RKO (cell line): ENCODE data around the gene RIMS1.
"Not testable (repeated sequence)": the region's sequence is repeated elsewhere in the genome, so short reads cannot be mapped to it uniquely, and the experiment has no call there.

Experiments
- DNase-seq: peaks from one replicate; pipeline ENCODE4 v3.0.0-alpha.2; 2016; ENCODE audit warnings: low spot score

Gene RIMS1

DNA sequence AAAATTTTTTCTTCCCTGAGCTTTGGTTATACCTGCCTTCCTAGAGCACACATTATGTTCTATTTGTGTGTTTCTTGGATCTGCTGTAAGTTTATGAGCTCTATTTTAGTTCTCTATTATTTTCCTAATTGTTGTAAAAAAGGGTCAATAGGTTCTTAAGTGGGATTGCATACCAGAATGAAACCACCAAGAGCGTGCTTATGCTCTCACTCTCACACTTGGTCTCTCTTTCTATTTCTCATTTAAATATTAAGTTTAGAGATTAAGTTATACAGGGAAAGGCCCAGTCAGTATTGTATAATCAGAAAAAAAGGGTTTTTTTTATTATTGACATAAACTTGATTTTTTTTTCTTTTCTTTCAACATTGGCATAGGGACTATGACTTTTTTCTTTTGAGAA lies 96.8 kb downstream of the RIMS1 start:
- DNase-seq, result no peak

DNA sequence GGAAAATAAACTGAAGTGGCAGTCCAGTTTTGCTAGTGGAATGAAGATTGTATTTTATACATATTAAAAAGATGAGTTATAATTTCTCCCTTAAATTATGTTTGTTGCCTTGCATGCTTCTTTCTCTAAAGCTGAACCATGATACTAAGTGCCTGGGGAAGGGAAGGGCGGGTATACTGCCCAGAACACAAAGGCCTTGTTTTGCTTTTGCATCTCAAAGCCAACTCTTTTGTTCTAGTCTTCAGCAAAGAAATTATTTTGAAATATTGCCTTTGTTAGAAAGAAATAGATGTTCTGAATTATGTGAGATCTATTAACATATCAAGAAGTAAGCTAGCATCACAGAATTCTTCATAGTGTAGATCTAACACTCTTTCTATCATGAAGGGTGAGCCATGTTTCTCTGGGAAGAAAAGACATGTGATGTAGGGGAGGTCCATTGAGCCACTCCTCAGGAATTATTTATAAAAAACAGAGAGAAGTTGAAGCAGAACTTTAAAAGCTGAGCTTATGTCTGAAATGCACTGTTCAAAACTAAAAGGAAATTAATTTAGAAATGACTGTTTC lies 108.4 kb downstream of the RIMS1 start:
- no peak for DNase-seq

DNA sequence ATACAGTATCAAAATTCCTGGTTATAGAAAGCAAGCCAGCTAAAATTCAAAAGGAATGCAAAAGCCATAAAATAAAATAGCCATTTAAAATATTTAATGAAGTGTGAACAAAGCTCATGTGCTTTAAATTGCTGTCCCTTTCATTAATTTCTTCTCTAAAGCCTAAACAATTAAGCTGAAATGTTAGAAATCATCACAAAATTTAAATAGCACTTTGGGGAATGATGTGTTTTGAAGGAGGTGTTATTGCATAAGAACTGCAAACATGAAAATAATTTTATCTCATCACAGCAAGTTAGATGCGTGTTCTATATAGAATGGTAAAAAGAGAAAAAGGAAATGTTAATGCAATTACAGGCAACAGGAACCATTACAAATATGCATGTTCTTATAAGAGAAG lies 111.0 kb downstream of the RIMS1 start:
- DNase-seq, result no peak

DNA sequence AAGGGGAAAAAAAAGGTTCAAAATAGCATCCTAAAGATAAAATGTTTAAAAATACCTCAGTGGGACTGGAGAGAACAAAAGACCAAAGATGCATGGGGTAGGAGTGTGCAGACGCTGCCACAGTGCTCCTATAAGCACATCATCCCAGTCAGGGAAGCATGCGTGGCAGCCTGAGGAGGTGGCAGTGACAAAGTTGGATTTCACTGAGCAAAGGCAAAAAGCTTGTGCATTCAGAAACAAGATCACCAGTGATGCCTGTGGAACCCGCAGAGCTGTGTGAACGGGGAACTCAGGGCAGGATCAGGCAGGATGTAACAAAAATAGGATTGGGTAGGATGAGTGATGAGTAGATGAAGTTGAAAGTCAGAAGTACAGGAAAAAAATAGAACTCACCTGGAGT lies 116.1 kb downstream of the RIMS1 start:
- DNase-seq, result no peak

DNA sequence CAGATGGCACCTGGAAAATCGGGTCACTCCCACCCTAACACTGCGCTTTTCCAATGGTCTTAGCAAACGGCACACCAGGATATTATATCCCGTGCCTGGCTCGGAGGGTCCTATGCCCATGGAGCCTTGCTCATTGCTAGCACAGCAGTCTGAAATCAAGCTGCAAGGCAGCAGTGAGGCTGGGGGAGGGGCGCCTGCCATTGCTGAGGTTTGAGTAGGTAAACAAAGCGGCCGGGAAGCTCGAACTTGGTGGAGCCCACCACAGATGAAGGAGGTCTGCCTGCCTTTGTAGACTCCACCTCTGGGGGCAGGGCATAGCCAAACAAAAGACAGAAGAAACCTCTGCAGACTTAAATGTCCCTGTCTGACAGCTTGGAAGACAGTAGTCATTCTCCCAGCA lies 120.2 kb downstream of the RIMS1 start:
- not testable (repeated sequence) for DNase-seq

DNA sequence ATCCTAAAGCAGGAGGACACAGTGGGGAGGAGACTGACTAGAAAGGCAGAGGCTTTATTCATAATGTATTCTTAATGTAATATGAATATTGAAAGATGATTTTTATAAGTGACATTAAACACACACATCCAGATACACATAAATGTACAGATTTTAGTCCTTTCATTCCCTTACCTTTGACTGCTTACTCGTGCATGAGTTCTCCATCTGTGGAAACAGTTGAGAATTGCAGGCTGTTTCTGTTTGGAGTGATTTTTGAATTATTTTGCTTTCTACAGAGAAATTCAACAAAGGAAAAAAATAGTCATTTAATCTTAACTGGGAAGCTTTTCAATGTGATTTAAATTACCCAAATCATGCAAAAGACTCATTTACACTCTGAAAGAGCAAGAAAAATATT lies 136.5 kb downstream of the RIMS1 start:
- DNase-seq, result no peak

DNA sequence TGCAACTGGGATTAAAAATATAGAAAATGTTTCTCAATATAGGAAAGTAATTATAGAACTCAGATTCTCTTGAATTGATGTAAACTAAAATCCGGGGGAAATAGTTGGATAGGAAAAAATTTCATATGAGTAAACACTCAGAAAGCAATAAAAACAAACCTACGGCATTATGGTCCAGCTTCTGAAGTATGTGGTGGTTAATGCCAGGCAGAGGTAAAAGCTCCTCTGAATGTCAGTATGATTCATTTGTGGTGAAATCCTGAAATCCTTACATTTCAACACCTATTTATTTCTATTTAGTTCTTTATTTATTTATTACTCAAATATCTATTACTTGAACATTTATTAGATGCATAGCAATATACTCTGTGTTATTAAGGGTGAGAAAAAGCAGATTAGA lies 145.1 kb downstream of the RIMS1 start:
- DNase-seq, result no peak

DNA sequence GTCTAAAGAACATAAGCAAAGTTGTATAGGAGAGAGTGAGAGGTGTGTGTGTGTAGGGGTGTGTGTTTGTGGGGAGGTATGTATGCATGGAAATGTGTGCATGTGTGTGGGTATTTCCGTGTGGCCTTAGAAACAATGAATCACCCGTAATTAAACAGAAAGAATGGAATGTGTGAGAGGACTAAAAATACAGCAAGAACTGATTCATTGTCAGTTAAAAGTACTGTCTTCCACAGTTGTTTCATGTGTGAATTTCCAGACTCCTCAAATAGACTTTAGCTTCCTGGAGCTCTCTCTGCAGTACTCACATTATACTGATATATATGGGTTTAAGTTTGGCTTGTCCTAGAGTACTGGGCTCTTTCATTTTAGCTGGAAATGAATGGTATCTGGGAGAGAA lies 145.7 kb downstream of the RIMS1 start:
- DNase-seq, result peak; percentile 13

DNA sequence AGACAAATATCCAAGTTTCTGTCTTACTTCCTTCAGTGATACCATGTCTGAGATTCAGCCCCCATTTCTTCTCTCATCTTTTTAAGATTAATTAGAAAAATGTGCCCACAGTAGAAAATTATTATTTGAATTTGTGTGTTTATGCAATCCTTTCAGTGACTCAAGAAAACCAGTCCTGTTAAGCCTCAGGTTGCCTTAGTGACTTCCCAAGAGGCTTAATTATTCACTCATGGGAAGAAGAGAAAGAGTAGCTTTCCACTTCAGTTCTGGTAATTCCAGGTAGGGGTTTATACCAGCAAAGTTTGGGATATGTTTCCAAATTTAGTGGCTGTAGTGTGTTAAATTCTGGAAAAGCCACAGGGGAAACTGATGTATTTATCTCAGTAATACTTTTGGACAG lies 149.1 kb downstream of the RIMS1 start:
- no peak for DNase-seq

DNA sequence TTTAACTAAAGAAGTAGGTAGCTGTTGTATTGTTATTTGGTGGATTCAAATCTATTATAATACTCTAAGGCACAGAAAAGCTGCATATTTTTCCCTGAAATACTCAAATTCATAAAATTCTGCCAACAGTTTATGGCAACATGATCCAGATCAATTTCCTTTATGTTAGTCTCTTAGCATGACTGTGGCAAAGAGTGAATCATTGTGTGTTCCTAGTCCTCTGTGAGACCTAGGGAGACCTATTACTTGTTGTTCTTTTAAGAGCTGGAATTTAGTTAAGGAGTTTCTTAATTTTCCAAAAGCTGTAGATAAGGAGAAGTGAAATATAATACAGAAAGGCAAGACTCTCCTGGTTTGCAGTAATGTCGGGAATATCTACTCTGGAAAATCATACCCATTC lies 149.6 kb downstream of the RIMS1 start:
- no peak for DNase-seq

DNA sequence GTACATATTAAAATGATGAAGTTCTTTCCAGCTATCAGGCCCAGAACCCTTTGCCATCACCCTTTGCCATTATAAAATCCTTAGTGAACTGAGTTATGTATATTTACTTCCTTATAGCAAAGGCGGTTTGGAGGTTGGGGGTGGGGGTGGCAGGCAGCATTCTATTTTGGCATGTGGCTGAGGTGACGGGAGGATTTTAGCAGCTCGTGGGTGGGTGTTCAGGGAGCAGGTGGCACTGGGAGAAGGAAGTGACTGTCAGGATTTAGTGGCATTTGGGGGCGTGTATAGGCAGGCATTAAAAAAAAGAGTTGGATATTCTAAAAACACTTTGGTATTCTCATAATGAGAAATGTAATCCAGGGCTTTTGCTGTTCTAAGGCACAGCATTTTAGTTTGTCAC lies 150.7 kb downstream of the RIMS1 start:
- no peak for DNase-seq

DNA sequence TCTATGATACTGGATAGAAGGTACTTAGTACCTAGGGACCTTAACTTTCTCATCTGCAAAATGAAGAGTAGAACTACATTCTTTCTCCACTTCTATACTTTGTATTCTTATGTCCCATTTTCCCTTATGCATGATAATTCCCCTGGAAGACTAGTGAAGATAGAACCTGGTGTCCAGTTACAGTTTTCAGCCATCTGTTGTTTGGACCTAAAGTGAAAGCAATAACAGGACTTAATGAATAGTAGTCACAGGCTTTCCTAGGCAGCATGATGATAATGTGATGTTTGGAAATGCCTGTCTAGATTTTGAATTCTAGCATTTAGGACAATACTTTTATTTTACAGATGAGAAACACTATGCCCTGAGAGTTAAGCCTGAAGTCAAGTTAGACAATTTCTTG lies 153.8 kb downstream of the RIMS1 start:
- no peak for DNase-seq

DNA sequence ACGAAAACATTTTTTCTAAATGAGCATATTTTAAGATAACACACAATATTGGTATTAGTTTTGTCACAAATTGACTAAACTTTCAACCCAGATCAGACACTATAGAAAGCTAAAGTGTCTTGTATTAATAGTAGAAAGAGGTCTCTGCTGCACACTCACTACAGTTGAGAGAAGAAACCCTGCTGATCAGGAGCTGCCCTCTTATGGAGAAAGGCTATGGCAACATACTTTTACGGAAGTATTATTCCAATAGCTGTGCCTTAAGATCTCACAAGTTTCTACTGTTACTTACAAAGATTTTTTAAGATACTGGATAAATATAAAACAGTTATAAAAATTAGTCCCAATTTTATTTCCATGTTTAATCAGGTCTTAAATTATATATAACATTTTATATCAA lies 155.7 kb downstream of the RIMS1 start:
- DNase-seq, result peak; percentile 4

DNA sequence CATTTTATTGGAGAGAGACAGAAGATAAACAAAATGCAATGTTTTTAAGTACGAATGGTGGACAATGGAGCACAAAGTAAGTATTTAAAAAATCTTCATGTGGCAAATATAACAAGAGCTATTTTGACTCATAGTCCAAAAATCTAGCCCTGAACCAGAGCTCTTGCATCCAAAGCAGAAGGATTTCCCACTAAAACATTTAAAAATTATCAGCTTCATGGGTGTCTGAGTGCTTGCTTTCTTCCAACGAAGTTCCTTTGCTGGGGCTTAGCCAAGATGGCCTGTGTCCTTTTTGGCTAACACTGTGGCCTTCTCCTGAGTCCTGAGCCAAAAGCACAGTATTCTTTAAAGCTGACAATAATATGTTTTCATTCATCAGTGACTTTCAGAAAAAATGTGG lies 161.7 kb downstream of the RIMS1 start:
- no peak for DNase-seq

DNA sequence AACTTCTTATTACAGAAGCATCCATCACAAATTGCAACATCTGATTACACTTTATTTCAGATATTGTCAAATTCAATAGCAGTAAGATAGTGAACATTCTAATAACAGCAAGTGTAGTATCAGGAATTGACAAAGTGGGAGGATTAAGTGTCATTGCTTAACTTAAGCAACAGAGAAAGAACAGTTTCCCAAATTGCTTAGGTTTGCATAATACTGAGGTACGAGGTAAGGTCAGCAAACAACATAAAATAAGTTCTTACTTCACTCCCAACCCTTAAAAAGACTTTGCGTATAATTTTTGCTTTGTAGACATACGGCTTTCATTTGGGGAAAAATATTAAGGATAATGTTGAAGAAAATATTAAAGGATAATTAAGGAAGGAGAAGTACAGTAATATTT lies 163.0 kb downstream of the RIMS1 start:
- no peak for DNase-seq

DNA sequence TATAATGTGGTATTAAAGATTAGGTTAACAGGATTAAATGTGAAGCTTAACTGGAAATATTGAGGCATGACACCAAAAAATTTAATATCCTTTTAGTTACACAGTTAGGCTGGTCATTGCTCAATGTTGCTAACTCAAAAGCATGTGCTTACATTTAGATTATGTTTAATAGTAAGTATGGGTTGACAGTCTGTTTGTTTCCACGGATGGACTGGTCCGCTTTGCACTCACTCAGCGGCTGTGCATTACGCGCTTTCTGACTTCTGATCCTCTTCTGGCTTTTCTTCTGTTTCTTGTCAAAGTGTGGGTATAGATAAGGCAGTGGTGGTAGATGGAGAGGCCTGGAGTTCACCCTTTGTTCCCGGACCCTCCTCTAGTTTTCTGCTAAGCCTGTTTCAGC lies 174.9 kb downstream of the RIMS1 start:
- DNase-seq, result no peak

DNA sequence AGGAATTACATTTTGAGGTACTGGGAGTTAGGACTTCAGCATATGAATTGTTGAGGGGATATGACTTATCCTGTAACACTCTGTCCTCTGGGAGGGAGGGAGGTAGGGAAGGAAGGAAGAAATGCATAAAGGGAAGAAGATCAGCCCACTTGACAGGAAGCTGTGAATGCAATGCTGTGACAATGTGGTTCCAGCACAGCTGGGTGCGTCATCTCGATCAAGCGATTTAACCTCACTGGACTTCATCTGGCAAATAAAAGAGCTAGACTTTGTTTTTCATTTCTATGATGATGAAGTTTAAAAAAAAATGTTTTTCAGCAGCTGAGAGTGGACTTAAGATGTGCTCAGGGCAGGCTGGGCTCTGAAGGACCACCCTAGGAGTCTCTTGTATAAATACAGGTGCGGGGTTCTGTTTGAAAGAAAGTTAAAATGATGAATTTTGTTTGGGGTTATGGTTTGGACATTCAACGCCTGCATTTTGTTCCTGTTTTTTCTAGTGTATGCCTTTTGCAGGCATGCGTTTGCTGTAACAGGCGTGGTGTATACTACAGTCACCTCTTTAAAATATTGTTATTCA lies 178.1 kb downstream of the RIMS1 start:
- DNase-seq, result no peak

DNA sequence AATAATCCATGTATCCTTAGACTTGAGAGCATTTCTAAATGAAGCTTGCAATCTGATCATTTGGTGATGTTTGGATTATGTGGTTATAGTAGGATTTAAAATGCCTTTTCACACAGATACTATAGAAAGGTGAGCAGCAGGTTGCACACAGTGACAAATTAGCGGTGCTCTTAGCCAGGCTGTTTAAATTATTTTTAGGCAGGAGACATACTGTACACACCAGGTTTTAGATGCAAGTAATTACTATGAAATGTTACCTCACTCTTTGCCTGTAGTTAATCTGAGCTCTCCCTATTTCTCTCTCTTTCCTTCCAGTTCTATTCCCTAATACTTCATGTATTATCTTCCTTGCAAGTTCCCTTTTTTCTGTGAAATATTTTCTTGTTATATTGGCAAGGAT lies 191.7 kb downstream of the RIMS1 start:
- DNase-seq, result no peak

DNA sequence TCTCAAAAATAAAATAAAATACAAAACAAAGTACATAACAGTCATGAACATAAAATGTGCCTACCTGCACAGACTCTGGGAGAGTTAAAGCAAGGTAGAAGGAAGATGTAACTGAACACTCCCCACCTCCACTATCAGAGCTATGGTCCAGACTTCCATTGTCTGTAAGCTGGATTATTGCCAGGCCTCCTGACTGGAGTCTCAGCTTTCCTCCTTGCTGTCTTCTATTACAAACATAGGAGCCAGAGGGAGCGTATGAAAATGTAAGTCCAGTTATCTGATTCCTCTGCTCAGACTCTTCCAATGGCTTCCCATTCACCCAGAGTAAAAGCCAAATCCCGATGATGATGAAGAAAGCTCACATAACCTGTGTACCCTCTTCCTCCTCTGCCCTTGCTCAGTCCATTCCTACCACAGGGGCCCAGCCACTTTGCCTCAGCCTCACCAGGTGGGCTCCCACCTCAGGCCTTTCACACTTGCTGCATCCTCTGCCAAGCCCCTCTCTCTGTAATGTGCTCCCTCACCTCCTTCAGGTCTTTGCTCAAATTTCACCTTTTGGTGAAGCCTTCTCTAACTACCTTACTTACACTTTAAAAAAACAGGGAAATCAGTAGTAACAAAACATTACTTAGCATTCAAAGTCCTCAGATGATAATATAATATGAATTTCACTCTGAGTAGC lies 194.1 kb downstream of the RIMS1 start:
- DNase-seq, result no peak

DNA sequence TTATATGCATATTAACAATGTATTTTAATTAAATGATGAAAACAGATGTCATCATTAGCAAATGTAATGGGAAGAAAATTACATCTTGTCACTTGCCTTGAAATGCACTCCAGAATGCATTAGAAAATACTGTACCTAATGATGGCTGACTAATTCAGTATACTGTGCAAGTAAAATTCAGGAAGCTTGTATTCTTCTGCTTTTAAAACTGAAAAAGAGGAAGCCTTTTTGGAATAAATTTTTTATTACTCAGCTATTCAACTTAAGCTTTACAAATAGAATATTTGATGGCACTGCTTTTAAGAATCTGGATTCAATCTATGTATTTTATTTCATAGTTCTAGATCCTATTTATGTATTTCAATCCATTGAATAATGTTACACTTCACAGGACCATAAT lies 195.5 kb downstream of the RIMS1 start:
- no peak for DNase-seq

DNA sequence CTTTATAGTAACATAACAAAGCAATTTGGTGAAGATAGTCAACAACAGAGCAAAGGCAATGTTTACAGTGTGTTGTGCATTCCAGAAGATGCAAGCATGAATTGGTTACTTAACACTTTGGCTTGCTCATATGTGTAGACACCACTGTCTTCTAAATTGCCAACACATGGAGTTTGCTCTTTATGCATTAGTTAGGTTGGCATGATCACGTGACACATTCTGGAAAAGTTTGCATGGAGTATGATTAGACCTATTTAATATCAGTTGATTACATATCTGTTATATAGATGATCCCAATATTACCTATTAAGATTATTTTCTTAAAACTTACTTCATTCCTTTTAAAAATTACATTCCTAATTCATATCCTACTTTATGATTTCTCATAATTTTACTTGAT lies 197.6 kb downstream of the RIMS1 start:
- DNase-seq, result no peak

DNA sequence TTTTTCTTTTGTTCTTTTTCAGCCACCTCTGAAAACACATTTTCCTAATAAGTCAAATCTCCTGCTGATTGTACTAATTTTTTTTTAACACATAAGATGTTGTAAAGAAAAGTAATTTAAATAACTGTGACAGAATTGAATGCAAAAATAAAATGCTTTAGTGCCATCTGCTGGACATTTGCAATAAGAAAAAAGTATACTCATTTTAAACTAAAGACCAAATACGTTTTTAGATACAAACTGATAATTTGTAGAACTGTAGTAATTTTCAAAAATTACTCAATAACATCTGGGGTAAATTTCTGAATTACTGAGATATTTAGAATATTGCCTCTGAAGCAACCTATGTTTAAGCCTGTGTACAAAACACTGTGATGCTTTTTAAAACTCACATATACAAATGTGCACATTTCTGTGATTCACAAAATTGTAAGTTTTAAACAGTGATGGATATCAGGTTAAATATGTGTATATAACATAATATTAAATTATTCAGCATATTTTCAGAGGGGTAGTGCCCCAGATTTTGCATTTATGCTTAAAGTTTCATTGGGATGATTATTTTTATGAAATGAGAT lies 198.7 kb downstream of the RIMS1 start:
- DNase-seq, result peak; percentile 32

DNA sequence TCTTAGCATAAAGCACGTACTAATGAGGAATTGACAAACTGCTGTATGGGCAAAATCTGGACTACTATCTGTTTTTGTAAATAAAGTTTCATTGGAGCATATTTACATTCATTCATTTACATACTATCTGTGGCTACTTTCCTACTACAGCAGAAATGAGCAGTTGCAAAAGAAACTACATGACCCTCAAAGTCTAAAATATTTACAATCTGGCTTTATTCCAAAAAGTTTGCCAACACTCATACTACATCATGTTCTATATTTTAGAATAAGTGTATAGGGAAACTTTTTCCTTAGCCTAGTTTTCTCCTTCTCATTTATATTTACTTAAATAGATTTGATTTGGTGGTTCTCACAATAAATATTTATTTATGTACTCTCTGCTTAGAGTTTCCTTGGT lies 208.2 kb downstream of the RIMS1 start:
- DNase-seq, result no peak

DNA sequence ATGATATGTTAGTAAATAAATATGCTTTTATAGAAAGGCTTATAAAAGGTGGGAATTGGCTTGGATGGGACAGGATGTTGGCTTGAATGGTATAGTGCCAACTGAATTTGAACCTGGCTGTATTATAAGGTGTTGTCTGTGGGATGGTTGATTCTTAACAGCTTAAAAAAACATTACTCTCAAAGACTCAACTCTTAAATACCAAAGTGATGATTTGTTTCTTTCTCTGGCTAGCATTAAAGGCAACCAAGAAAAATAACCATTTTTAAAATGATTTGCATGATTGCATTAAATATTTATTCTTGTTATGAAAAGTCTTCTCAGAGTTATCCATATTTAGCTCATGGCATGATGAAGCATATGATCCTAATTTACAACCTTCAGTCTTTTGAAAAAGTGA lies 216.2 kb downstream of the RIMS1 start:
- DNase-seq, result no peak
